Endothelial cell of umbilical vein (primary cell): ENCODE results near the gene MANF.

Experiments
- EZH2 ChIP-seq: IDR thresholded peaks from 2 replicates; pipeline ENCODE4 v1.6.1; 2012; ENCODE audit warnings: borderline replicate concordance, low read depth, mild to moderate bottlenecking, moderate library complexity, low read length, inconsistent platforms; ENCODE audit not compliant: severe bottlenecking
- FOS ChIP-seq: IDR thresholded peaks from 2 replicates; pipeline ENCODE4 v1.6.1; 2011; ENCODE audit warnings: mild to moderate bottlenecking, low read length, moderate library complexity, borderline replicate concordance; ENCODE audit not compliant: insufficient read depth
- POLR2A ChIP-seq: IDR thresholded peaks from 2 replicates; pipeline ENCODE4 v1.6.1; 2012; ENCODE audit warnings: low read depth, mild to moderate bottlenecking, control low read depth, low read length
- POLR2AphosphoS5 ChIP-seq: IDR thresholded peaks from 2 replicates; pipeline ENCODE4 v1.6.1; 2012; ENCODE audit warnings: low read depth, mild to moderate bottlenecking, control low read depth, low read length, moderate library complexity; ENCODE audit not compliant: insufficient read depth
- TF ChIP-seq, protein P1 (sequence below), 2 donors: IDR thresholded peaks; 1 replicate in 1 of 2; 2 replicates in 1 of 2; pipeline ENCODE4 v1.5.1; 2011; ENCODE audit warnings: low read length in 2 of 2, mild to moderate bottlenecking in 2 of 2, moderate library complexity in 2 of 2, control low read depth in 1 of 2, inconsistent platforms in 1 of 2, low read depth in 1 of 2; ENCODE audit not compliant: insufficient read depth in 1 of 2; ENCODE audit errors: extremely low read depth in 1 of 2

DNA sequence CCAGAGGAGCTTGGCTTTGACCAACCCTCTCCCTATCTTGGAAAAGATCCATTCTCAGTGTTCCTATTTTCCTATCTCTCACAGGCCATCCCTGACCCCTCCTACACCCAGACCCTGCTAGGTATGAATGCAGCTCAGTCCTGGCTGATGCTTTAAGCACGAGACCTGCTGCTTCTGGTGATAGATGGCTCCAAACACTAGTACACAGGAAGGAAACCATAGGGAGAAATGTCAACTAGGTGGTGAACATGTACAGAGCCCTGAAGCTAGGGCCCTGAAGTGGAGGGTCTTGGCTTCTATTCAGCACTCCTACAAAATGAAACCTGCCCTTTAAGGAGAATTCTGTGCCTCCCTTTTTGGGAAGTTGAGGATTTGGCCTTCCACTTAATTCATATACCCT is 47.4 kb upstream of the MANF start:
- TF ChIP-seq POLR2AphosphoS5: no peak
- TF ChIP-seq, protein P1, sequence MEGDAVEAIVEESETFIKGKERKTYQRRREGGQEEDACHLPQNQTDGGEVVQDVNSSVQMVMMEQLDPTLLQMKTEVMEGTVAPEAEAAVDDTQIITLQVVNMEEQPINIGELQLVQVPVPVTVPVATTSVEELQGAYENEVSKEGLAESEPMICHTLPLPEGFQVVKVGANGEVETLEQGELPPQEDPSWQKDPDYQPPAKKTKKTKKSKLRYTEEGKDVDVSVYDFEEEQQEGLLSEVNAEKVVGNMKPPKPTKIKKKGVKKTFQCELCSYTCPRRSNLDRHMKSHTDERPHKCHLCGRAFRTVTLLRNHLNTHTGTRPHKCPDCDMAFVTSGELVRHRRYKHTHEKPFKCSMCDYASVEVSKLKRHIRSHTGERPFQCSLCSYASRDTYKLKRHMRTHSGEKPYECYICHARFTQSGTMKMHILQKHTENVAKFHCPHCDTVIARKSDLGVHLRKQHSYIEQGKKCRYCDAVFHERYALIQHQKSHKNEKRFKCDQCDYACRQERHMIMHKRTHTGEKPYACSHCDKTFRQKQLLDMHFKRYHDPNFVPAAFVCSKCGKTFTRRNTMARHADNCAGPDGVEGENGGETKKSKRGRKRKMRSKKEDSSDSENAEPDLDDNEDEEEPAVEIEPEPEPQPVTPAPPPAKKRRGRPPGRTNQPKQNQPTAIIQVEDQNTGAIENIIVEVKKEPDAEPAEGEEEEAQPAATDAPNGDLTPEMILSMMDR (IDR thresholded peaks at IDR 0.05; ENCODE audit: extremely low read depth in 1 of 2, insufficient read depth in 1 of 2, low read depth in 1 of 2, low read length in 2 of 2): no peak
- no peak for TF ChIP-seq EZH2
- no peak for TF ChIP-seq FOS
- no peak for TF ChIP-seq POLR2A
